GM12878 (cell line): ENCODE results near the gene ACTL8. TPM values are rescaled to one million over a fixed set of nuclear protein-coding genes. Genes with fewer than 3 reads are reported as not detected.

Source experiments
- ATAC-seq: fragments of 200-7000 bp; cut with Tn5 transposase; 3 replicates; pipeline ENCODE4 v1.9.1; 2020; ENCODE audit warnings: mild to moderate bottlenecking, moderate library complexity
- BruUV-seq: library from RNA; stranded (reverse); fragments of 400-500 nt; replicated peaks from 2 replicates; lab custom pipeline; 2021; lab: Mats Ljungman, UMichigan
- CTCF ChIA-PET: fragments of 300-600 bp; sonication (Branson Sonifier 250); formaldehyde crosslinking; extraction: SDS; loops from one replicate; lab custom pipeline; 2021; ENCODE audit warnings: inconsistent platforms; lab: Yijun Ruan, JAX
- POLR2A ChIA-PET: fragments of 350-600 bp; formaldehyde crosslinking; extraction: SDS; loops from one replicate; lab custom pipeline; 2021; ENCODE audit warnings: inconsistent platforms; lab: Charles Lee
- RAD21 ChIA-PET: fragments of 300-600 bp; sonication (Branson Sonifier 250); formaldehyde crosslinking; loops from one replicate; lab custom pipeline; 2023; ENCODE audit warnings: antibody characterized with exemption; ENCODE audit not compliant: unreplicated experiment; lab: Charles Lee
- SMC1A ChIA-PET: fragments of 300-600 bp; sonication (Branson Sonifier 250); formaldehyde crosslinking; loops from one replicate; lab custom pipeline; 2023; ENCODE audit not compliant: unreplicated experiment, uncharacterized antibody; lab: Charles Lee
- DNase-seq: peaks from one replicate; pipeline ENCODE4 v3.0.0-alpha.2; 2011; ENCODE audit warnings: low read depth, low spot score
- FAIRE-seq: peaks from 3 replicates; lab custom pipeline; 2011; peaks lifted over from hg19 to GRCh38; lab: Jason Lieb, UNC
- H2AFZ ChIP-seq: 2 replicates; pipeline ENCODE4 v1.6.0; 2011; ENCODE audit warnings: low read depth, low read length, control low read depth; ENCODE audit not compliant: control insufficient read depth
- H3K27ac ChIP-seq: 2 replicates; pipeline ENCODE4 v1.5.1; 2011; ENCODE audit warnings: control low read depth; ENCODE audit not compliant: control insufficient read depth, insufficient read depth
- H3K27me3 ChIP-seq, 2 experiments: replicated peaks in 1 of 2; 2 replicates each; pipeline versions ENCODE4 v1.6.0 to v1.6.1; 2011; ENCODE audit warnings: low read length in 1 of 2; ENCODE audit not compliant: control insufficient read depth in 2 of 2, insufficient read depth in 2 of 2
- H3K36me3 ChIP-seq, 2 experiments: 2 replicates each; pipeline ENCODE4 v1.5.1; 2011; ENCODE audit warnings: low read length in 1 of 2; ENCODE audit not compliant: control insufficient read depth in 2 of 2, insufficient read depth in 2 of 2
- H3K4me1 ChIP-seq: 2 replicates; pipeline ENCODE4 v1.6.1; 2011; ENCODE audit warnings: mild to moderate bottlenecking, low read length, moderate library complexity, mixed read lengths; ENCODE audit not compliant: control insufficient read depth, insufficient read depth
- H3K4me2 ChIP-seq: 2 replicates; pipeline ENCODE4 v1.6.0; 2011; ENCODE audit warnings: control low read depth; ENCODE audit not compliant: control insufficient read depth, insufficient read depth
- H3K4me3 ChIP-seq: fragments of 200-600 bp; sonication (generic); 2 replicates; pipeline ENCODE4 v1.5.1; 2016
- H3K79me2 ChIP-seq: 2 replicates; pipeline ENCODE4 v1.6.0; 2011; ENCODE audit warnings: low read length; ENCODE audit not compliant: control insufficient read depth, insufficient read depth
- H3K9ac ChIP-seq: 2 replicates; pipeline ENCODE4 v1.8.0; 2011; ENCODE audit warnings: low read length, control low read depth, mixed read lengths; ENCODE audit not compliant: control insufficient read depth, insufficient read depth
- H3K9me3 ChIP-seq: replicated peaks from 3 replicates; pipeline ENCODE4 v1.5.1; 2011; ENCODE audit warnings: mild to moderate bottlenecking, low read length; ENCODE audit not compliant: control insufficient read depth, insufficient read depth
- H4K20me1 ChIP-seq: 2 replicates; pipeline ENCODE4 v1.6.0; 2011; ENCODE audit not compliant: control insufficient read depth, insufficient read depth
- BHLHE40 ChIP-seq, 2 experiments: fragments of 450-650 bp in 1 of 2; IDR thresholded peaks; 2 replicates each; pipeline ENCODE4 v1.6.1; 2011 to 2017; ENCODE audit warnings: low read depth in 2 of 2, borderline replicate concordance in 1 of 2, improper control_type of control experiment in 1 of 2, low read length in 1 of 2, mild to moderate bottlenecking in 1 of 2
- CREB1 ChIP-seq: IDR thresholded peaks from 2 replicates; pipeline ENCODE4 v1.6.1; 2012; ENCODE audit warnings: low read depth, mild to moderate bottlenecking, inconsistent platforms
- CREM ChIP-seq: IDR thresholded peaks from 2 replicates; pipeline ENCODE4 v1.6.1; 2014; ENCODE audit warnings: antibody characterized with exemption, low read depth
- E2F8 ChIP-seq: fragments of 450-650 bp; IDR thresholded peaks from 2 replicates; pipeline ENCODE4 v1.6.1; 2018; ENCODE audit warnings: mild to moderate bottlenecking, low read depth, moderate library complexity; ENCODE audit not compliant: partially characterized antibody
- ELK1 ChIP-seq: IDR thresholded peaks from 2 replicates; pipeline ENCODE4 v1.6.1; 2012; ENCODE audit warnings: low read depth, low read length, improper control_type of control experiment
- GABPA ChIP-seq: IDR thresholded peaks from 2 replicates; pipeline ENCODE4 v1.6.1; 2014; ENCODE audit warnings: antibody characterized with exemption, low read depth, mild to moderate bottlenecking, inconsistent platforms
- PRDM15 ChIP-seq: fragments of 450-650 bp; formaldehyde crosslinking; IDR thresholded peaks from 2 replicates; pipeline ENCODE4 v1.4.0; 2020; ENCODE audit warnings: mild to moderate bottlenecking, moderate library complexity
- RFX5 ChIP-seq: IDR thresholded peaks from 2 replicates; pipeline ENCODE4 v1.6.1; 2011; ENCODE audit warnings: low read depth, low read length, improper control_type of control experiment
- RUNX3 ChIP-seq: IDR thresholded peaks from 2 replicates; pipeline ENCODE4 v1.6.1; 2012; ENCODE audit warnings: low read length, inconsistent platforms
- ZNF24 ChIP-seq: fragments of 450-650 bp; IDR thresholded peaks from 2 replicates; pipeline ENCODE4 v1.6.1; 2017; ENCODE audit warnings: antibody characterized with exemption, mild to moderate bottlenecking
- ZNF384 ChIP-seq: IDR thresholded peaks from 2 replicates; pipeline ENCODE4 v1.6.1; 2012; ENCODE audit warnings: low read depth, mild to moderate bottlenecking, low read length, improper control_type of control experiment, borderline replicate concordance
- WGBS: methylation state at CpG from one replicate; pipeline ENCODE4 v1.1.6; 2016; ENCODE audit warnings: low lambda C conversion rate; ENCODE audit not compliant: insufficient replicate concordance, insufficient coverage; ENCODE audit errors: missing lambda C conversion rate; 5-methylcytosine and 5-hydroxymethylcytosine counted together
- in situ Hi-C: fragments of 300-500 bp; cut with MboI; formaldehyde crosslinking; loops from 9 replicates; pipeline ENCODE4 v1.14.3; 2018; ENCODE audit warnings: mixed read lengths
- intact Hi-C: fragments of 100-400 bp; cut with micrococcal nuclease; formaldehyde crosslinking; loops from one replicate; pipeline ENCODE4 v1.14.2; 2022; ENCODE audit not compliant: unreplicated experiment
- polyA plus RNA-seq, 11 experiments: library from polyadenylated mRNA; depleted of rRNA in 4 of 11; unstranded in 6 of 11; stranded (reverse) in 5 of 11; fragments of >200 nt; fragmentation: Nextera tagmentation in 4 of 11; fragmentation: Illumina TruSeq in 1 of 11; extraction: Ambion mirVana in 4 of 11; extraction: Trizol in 1 of 11; gene quantifications; 1 replicate in 1 of 11; 2 replicates in 10 of 11; pipeline versions ENCODE4 v1.2.1 to v1.2.3, GENCODE V29; 2011 to 2016; ENCODE audit warnings: inconsistent platforms in 2 of 11, missing spikeins in 2 of 11, low read depth in 1 of 11
- total RNA-seq, 4 experiments: library from RNA; depleted of rRNA in 3 of 4; stranded (reverse); fragments of >200 nt in 3 of 4; fragmentation: Illumina TruSeq in 1 of 4; extraction: Trizol in 1 of 4; gene quantifications; 2 replicates each; pipeline versions ENCODE4 v1.2.1 to v1.2.3, GENCODE V29; 2013 to 2021
- TF ChIP-seq, protein P1 (sequence below): IDR thresholded peaks from 2 replicates; pipeline ENCODE4 v1.6.1; 2011; ENCODE audit warnings: low read depth, mild to moderate bottlenecking, low read length, moderate library complexity, borderline replicate concordance; ENCODE audit errors: extremely low read depth

ACTL8 gene
- total and polyA plus RNA-seq, 10 of the 15 experiments (the other 5 are each of a cell fraction or from before 2014, with no cell fraction given), result 0.05 to 0.27 TPM; not detected in 8

DNA sequence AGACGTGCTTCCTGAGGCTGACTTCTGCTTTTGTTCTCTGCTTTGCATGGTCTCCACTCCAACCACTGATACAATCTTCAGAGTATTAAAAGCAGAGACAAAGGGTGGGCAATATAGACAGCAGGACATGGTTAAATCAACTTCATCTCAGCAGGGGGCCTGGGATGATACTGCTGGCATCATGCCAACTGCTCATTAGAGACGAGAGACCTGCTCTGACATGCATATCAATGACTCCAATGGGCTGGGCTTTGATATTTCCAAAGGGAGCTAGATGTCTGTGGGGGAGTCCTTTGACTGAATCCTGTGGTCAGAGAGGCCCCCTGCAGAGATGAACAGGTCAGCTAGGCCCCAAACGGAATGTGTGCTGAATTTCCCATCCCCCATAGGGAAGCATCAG, 106.6 kb downstream of the ACTL8 start (continued):
- no peak for TF ChIP-seq E2F8
- no peak for TF ChIP-seq BHLHE40 (IDR thresholded peaks at IDR 0.05; ENCODE audit: borderline replicate concordance in 1 of 2, low read depth in 2 of 2, low read length in 1 of 2)
- no peak for TF ChIP-seq RFX5
- no peak for TF ChIP-seq RUNX3

DNA sequence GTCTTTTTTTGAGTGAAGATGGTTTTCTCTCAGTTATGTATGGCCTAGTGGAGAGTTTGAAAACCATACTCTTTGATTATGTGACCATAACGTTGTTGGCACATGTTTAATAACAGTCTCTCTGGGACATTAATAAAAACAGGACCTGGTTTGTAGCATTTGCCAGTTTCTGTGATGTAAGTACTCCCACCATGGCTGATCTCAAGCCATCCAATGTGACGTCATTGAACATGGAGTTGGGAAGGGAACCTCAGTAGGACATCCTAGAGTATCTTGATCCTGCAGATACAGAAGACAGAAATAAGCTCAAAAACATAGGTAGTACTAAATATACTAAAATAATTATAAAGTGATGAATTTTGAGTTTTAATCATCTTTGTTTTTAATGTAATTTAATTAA, 107.0 kb downstream of the ACTL8 start:
- no peak for FAIRE-seq
- BruUV-seq, result no TSS peak
- no peak for ATAC-seq
- no peaks in the 10 kb centered on the region for H3K36me3 ChIP-seq
- no peaks in the 10 kb centered on the region for H3K79me2 ChIP-seq
- no peak for DNase-seq
- CTCF ChIA-PET, result interaction anchor here (0.9 to 1.0 kb wide), 2 partner anchors 28 to 71 kb away, joined by 3 to 4 read pairs; no protein-coding TSS in a partner anchor
- SMC1A ChIA-PET, result no interaction called here
- H3K4me3 ChIP-seq, result no peak overlapping the region
- no peak overlapping the region for H3K9ac ChIP-seq
- 0% methylated on average over 2 of the region's 2 CpGs for WGBS
- H3K27me3 ChIP-seq, result no peaks in the 10 kb centered on the region; a peak in 1 of 4 replicates
- H3K4me2 ChIP-seq, result no peak overlapping the region
- intact Hi-C loops, result no loop called here
- RAD21 ChIA-PET, result no interaction called here
- H3K9me3 ChIP-seq, result no peaks in the 10 kb centered on the region
- H2AFZ ChIP-seq, result no peak overlapping the region
- no peak overlapping the region for H3K27ac ChIP-seq
- in situ Hi-C loops, result no loop called here
- H3K4me1 ChIP-seq, result no peaks in the 10 kb centered on the region
- POLR2A ChIA-PET, result no interaction called here
- no peaks in the 10 kb centered on the region for H4K20me1 ChIP-seq
- TF ChIP-seq CREB1 (no peak), PRDM15 (CRISPR knock-in tag) (no peak), ZNF24 (no peak), ZNF384 (no peak), ELK1 (no peak), GABPA (no peak), CREM (no peak)
- TF ChIP-seq, protein P1, sequence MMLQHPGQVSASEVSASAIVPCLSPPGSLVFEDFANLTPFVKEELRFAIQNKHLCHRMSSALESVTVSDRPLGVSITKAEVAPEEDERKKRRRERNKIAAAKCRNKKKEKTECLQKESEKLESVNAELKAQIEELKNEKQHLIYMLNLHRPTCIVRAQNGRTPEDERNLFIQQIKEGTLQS, result no peak
